Measurements from ENCODE around the gene BCAS4.

Gene BCAS4

DNA sequence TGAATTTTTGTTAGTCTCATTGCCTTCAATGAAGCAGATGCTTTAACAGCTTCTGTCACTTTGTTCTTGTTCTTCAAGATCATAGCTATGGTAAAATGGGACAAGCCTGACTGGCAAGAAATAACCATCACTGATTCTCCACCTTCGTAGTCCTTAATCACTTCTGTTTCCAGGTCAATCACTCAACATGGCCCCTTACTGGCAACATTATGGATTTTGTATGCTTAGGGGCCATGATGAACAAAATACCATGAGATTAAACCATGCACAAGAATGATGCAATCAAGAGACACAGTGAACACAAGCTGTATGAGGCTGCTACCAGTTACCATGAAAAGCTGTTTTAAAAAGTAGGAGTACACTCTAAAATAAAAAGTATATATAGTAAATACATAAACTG is 103.6 kb downstream of the BCAS4 start:
- in situ Hi-C loops (cut with HindIII; ENCODE audit: low sequenced_read_pairs): loop anchor here (5.0 kb wide), 1 partner anchor 66 kb away; no protein-coding TSS in a partner anchor

DNA sequence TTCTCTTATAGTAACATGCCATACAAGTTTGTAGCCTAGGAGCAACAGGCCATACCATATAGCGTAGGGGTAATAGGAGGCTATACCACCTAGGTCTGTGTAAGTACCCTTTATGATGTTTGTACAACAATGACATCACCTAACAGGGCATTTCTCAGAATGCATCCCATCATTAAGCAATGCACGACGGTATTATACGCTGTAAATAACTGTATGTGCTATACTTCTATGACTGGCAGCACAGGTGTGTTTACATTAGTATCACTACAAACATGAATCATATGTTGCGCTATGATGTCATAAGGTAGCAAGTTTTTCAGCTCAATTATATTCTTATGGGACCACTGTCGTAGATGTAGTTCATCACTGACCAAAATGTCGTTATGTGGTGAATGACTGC is 105.4 kb downstream of the BCAS4 start:
- in situ Hi-C loops (cut with HindIII; ENCODE audit: low sequenced_read_pairs): no loop called here

DNA sequence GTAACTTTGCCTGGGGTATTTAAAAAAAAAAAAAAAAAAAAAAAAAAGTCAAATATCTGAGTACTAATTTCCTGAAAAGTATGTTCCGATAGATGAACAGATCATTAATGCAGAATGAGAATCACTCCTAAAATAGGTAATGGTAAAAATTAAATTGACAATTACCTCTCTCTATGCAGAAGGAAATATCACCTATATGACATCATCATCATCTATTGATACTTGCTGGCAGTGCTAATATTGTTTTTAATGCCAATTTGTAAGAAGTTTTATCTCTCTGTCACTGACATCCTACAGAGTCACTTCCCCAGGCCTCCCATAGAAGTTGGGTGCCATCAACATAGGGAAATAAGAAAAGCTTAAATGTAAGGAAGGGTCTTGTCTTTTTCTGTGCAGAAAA is 106.4 kb downstream of the BCAS4 start:
- in situ Hi-C loops (cut with HindIII; ENCODE audit: low sequenced_read_pairs): no loop called here

GRCh38 chr20:50903353-50904051 is 108.6 kb downstream of the BCAS4 start:
- in situ Hi-C loops (cut with HindIII; ENCODE audit: low sequenced_read_pairs): no loop called here

- in situ Hi-C loops (cut with HindIII; ENCODE audit: low sequenced_read_pairs): no loop called here
Measured at GRCh38 chr20:50904067-50904570, 109.3 kb downstream of the BCAS4 start.

- in situ Hi-C loops (cut with HindIII; ENCODE audit: low sequenced_read_pairs): no loop called here
Measured at GRCh38 chr20:50909413-50909812, 114.6 kb downstream of the BCAS4 start.

- in situ Hi-C loops (cut with HindIII; ENCODE audit: low sequenced_read_pairs): no loop called here
Measured at GRCh38 chr20:50911030-50911429, 116.2 kb downstream of the BCAS4 start.

DNA sequence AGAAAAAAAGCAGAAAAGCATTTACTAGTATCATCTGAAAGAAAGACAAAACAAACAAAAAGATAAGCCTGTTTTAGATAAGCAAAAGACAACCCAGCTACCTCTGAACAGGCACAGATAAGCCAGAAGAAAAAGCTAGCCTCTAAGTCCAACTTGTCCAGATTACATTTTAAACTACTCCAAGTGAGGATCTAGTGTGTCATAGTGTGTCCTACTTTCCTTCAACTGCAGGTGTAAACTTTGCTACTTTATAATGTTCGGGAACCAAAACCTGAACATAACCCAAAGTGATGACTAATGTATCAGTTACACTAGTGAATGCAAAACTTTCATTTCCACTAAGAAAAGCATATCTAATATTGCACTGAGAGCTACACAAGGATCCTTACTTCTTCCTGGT is 116.9 kb downstream of the BCAS4 start:
- in situ Hi-C loops (cut with HindIII; ENCODE audit: low sequenced_read_pairs): no loop called here

DNA sequence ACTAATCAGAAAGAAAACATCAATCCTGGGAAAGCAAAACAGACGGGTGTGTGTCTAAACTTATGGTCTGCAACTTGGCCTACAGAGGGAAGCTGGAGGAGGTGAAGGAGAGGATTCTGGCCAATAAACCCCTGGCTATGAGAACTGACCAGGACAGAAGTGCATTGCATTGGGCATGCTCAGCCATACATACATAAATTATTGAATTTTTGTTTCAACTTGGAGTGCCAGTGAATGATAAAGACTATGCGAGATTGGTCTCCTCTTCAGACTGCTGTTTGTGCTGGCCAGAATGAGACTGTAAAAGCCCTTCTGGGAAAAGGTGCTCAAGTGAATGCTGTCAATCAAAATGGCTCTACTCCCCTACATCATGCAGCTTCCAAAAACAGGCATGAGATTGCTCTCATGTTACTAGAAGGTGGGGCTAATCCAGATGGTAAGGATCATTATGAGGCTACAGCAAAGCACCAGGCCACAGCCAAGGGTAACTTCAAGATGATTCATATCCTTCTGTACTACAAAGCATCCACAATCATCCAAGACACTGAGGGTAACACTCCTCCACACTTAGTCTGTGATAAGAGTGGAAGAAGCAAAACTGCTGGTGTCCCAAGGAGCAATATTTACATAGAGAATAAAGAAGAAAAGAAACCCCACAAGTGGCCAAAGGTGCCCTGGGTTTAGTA is 119.0 kb downstream of the BCAS4 start:
- in situ Hi-C loops (cut with HindIII; ENCODE audit: low sequenced_read_pairs): no loop called here

DNA sequence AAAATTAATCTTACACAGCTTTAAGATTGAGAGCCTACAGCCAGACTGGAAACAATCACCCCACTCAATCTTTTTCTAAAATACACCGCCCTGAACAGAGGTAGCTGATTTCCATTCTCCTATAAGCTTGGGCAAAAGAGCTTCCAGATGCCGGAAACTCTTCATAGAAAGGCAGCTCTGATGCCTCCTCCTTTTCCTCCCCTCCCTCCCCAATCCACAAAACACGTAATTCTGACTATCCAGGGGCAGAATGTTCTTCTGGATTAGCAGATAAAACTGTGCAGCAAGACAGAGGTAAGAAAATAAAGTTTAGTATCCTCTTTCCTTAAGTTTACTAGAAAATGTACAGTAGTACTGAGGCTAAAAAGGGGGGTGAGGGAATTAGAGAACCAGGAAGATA is 120.6 kb downstream of the BCAS4 start:
- in situ Hi-C loops (cut with HindIII; ENCODE audit: low sequenced_read_pairs): no loop called here

DNA sequence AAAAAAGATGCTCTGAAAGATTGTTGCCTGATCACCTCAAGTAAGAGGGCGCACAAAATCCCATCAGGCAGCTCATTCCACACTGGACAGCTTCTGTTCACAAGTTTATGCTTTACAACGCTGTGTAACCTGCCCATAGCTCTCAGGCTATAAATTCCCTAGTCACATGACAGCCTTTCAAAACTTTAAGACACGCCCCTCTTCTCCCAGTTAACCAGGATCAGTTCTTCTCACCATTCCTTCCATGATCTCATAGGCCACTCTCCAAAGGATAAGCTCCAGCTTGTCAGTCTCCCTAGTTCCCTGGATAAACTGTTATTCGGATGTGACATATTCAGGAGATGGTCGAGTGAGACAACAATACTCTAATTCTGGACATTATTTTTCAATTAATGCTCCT is 121.4 kb downstream of the BCAS4 start:
- in situ Hi-C loops (cut with HindIII; ENCODE audit: low sequenced_read_pairs): no loop called here

- in situ Hi-C loops (cut with HindIII; ENCODE audit: low sequenced_read_pairs): no loop called here
Measured at GRCh38 chr20:50916934-50917333, 122.1 kb downstream of the BCAS4 start.

DNA sequence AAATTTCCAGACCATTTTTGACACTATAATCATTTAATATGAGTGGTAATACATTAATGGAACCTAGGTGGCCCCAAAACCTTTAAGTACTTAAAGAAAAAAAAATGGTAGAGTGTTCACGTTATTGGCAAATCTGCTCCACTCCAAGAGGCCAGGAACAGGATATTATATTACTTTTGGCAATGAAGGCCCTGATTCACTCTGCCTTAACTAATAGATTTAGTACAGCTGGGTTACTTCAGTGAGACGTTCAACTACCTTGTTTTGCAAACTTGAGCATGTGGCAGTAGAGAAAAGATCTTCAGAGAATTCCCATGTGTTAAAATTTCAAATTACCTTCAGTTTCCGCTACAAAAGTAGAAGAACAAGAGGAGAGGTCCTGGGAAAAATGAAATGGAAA is 123.5 kb downstream of the BCAS4 start:
- in situ Hi-C loops (cut with HindIII; ENCODE audit: low sequenced_read_pairs): no loop called here

DNA sequence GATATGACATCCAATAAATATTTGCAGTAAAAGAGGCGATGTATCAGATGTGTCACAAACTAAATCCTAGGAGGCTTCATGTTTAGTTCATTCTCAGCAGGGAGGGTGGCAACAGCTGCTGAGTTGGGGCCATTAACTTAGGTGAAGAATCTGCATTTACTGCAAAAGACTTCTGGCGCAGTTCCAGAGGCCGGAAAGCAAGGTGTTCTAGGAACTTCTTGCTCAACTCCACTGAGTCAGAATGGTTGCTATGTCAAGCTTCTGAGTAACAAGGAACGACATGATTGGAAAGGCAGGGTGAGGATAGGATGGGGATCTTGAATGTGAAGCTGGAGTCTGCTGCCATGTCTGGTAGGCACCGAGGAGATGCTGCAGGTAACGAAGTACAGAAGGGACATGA is 124.7 kb downstream of the BCAS4 start:
- in situ Hi-C loops (cut with HindIII; ENCODE audit: low sequenced_read_pairs): no loop called here

GRCh38 chr20:50920997-50921396 is 126.1 kb downstream of the BCAS4 start:
- in situ Hi-C loops (cut with HindIII; ENCODE audit: low sequenced_read_pairs): no loop called here

DNA sequence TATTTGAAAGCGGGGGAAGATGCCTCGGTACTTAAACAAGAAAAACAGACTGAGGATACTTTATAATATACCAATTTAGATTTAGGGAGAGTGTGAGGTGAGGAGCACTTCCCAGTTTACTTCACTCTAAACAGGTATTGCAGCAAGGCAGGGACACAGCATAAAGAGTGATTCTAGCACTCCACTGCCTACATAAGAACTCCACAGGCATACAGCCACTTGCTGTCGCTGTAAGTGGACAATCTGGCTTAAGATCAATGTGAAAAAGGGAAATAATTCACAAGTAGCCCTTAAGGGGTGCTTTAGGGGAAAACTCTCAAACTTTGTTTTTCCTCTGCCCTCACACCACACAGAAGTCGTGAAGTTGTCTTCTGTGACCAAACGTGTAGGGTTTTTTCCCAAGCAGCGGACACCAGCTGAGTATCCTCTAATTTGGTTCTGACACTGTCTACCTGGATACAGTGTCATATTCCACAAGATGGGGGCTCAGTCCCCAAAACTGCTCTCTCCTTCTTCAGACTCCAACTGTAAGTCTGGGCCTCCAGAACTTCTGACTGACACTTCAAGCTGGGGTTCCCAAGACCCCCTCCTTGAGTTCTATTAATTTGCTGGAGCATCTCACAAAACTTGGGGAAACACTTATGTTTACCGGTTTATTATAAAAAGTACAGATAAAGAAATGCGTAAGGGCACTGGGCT is 127.1 kb downstream of the BCAS4 start:
- in situ Hi-C loops (cut with HindIII; ENCODE audit: low sequenced_read_pairs): no loop called here

GRCh38 chr20:50924261-50924920 is 129.5 kb downstream of the BCAS4 start:
- in situ Hi-C loops (cut with HindIII; ENCODE audit: low sequenced_read_pairs): no loop called here

DNA sequence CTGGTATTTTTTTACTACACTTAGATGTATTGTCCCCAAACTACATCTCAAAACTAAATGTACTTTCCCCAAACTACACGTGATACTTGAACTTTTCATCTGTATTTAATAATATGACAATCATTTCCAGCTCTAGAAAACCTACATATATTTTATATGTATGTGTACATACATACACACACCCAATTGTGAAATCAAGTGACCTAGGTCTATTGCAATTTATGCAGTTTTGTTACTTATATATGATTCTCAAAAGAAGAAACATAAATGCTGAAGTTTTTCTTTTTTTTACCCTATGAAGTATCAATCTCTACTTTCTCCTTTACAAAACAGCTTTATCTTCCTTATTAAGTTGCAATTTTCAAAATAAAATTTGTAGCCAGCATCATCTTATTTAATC is 131.7 kb downstream of the BCAS4 start:
- in situ Hi-C loops (cut with HindIII; ENCODE audit: low sequenced_read_pairs): no loop called here
